Endothelial cell of umbilical vein (primary cell): ENCODE results near the gene TSTD1. TPM values are rescaled to one million over a fixed set of nuclear protein-coding genes. Genes with fewer than 3 reads are reported as not detected.

Experiments used
- BruUV-seq: library from RNA; stranded (reverse); fragments of 400-500 nt; replicated peaks from 2 replicates; lab custom pipeline; 2021; lab: Mats Ljungman, UMichigan
- CTCF ChIA-PET: fragments of 300-600, 350-600 bp; sonication (Branson Sonifier 250); formaldehyde crosslinking; loops from one replicate; lab custom pipeline; 2021; ENCODE audit warnings: antibody characterized with exemption, inconsistent platforms; lab: Charles Lee
- POLR2A ChIA-PET: fragments of 300-600, 350-600 bp; sonication (Branson Sonifier 250); formaldehyde crosslinking; loops from one replicate; lab custom pipeline; 2021; ENCODE audit warnings: antibody characterized with exemption, inconsistent platforms; lab: Charles Lee
- DNase-seq: peaks from one replicate; pipeline ENCODE4 v3.0.0-alpha.2; 2011; ENCODE audit warnings: low read depth, low spot score
- FAIRE-seq: peaks from 2 replicates; lab custom pipeline; 2011; peaks lifted over from hg19 to GRCh38; lab: Jason Lieb, UNC
- H2AFZ ChIP-seq: 2 replicates; pipeline ENCODE4 v1.6.0; 2012; ENCODE audit warnings: low read depth, low read length, control low read depth, inconsistent platforms
- H3K27ac ChIP-seq: 2 replicates; pipeline ENCODE4 v1.5.1; 2011; ENCODE audit warnings: low read depth, mild to moderate bottlenecking, control low read depth, low read length, moderate library complexity; ENCODE audit not compliant: insufficient read depth
- H3K27me3 ChIP-seq, 2 experiments: 2 replicates each; pipeline versions ENCODE4 v1.6.0 to v1.6.1; 2011; ENCODE audit warnings: low read length in 2 of 2, mixed read lengths in 1 of 2; ENCODE audit not compliant: control insufficient read depth in 2 of 2, insufficient read depth in 2 of 2
- H3K36me3 ChIP-seq, 2 experiments: 2 replicates in 1 of 2; 3 replicates in 1 of 2; pipeline ENCODE4 v1.5.1; 2011; ENCODE audit warnings: low read length in 2 of 2, mild to moderate bottlenecking in 1 of 2, moderate library complexity in 1 of 2; ENCODE audit not compliant: control insufficient read depth in 2 of 2, insufficient read depth in 2 of 2; ENCODE audit errors: extremely low read depth in 1 of 2
- H3K4me1 ChIP-seq: 3 replicates; pipeline ENCODE4 v1.5.1; 2011; ENCODE audit warnings: mild to moderate bottlenecking, low read length; ENCODE audit not compliant: control insufficient read depth, insufficient read depth; ENCODE audit errors: extremely low read depth
- H3K4me2 ChIP-seq: 2 replicates; pipeline ENCODE4 v1.6.1; 2011; ENCODE audit warnings: low read length, control low read depth, mixed read lengths; ENCODE audit not compliant: insufficient read depth
- H3K4me3 ChIP-seq, 3 experiments: fragments of 200-600 bp in 1 of 3; sonication (generic), shearing (Covaris generic) in 1 of 3; replicated peaks in 1 of 3; 2 replicates each; pipeline ENCODE4 v1.5.1; 2011 to 2016; ENCODE audit warnings: control low read depth in 3 of 3, low read length in 3 of 3, mild to moderate bottlenecking in 2 of 3, inconsistent platforms in 1 of 3, low read depth in 1 of 3, moderate library complexity in 1 of 3; ENCODE audit not compliant: insufficient read depth in 1 of 3
- H3K79me2 ChIP-seq: 2 replicates; pipeline ENCODE4 v1.6.0; 2012; ENCODE audit warnings: low read length, inconsistent platforms; ENCODE audit not compliant: control insufficient read depth, insufficient read depth
- H3K9ac ChIP-seq: replicated peaks from 2 replicates; pipeline ENCODE3; 2011; ENCODE audit warnings: low read length, control low read depth; ENCODE audit not compliant: insufficient read depth; ENCODE audit errors: extremely low read depth
- H3K9me1 ChIP-seq: replicated peaks from 3 replicates; pipeline ENCODE4 v1.6.0; 2011; ENCODE audit warnings: mild to moderate bottlenecking, low read length; ENCODE audit not compliant: control insufficient read depth, insufficient read depth; ENCODE audit errors: extremely low read depth
- H3K9me3 ChIP-seq: replicated peaks from 2 replicates; pipeline ENCODE4 v1.5.1; 2012; ENCODE audit warnings: low read length, inconsistent platforms; ENCODE audit not compliant: control insufficient read depth, insufficient read depth
- H4K20me1 ChIP-seq: replicated peaks from 2 replicates; pipeline ENCODE3; 2011; ENCODE audit warnings: mild to moderate bottlenecking, low read length; ENCODE audit not compliant: control insufficient read depth, insufficient read depth; ENCODE audit errors: extremely low read depth
- EZH2 ChIP-seq: IDR thresholded peaks from 2 replicates; pipeline ENCODE4 v1.6.1; 2012; ENCODE audit warnings: borderline replicate concordance, low read depth, mild to moderate bottlenecking, moderate library complexity, low read length, inconsistent platforms; ENCODE audit not compliant: severe bottlenecking
- FOS ChIP-seq: IDR thresholded peaks from 2 replicates; pipeline ENCODE4 v1.6.1; 2011; ENCODE audit warnings: mild to moderate bottlenecking, low read length, moderate library complexity, borderline replicate concordance; ENCODE audit not compliant: insufficient read depth
- GATA2 ChIP-seq: IDR thresholded peaks from 2 replicates; pipeline ENCODE4 v1.7.0; 2011; ENCODE audit warnings: low read depth, mild to moderate bottlenecking, moderate library complexity, mixed read lengths, low read length; ENCODE audit not compliant: insufficient read length, insufficient read depth
- JUN ChIP-seq: IDR thresholded peaks from 2 replicates; pipeline ENCODE4 v1.6.1; 2011; ENCODE audit warnings: borderline replicate concordance, low read depth; ENCODE audit not compliant: insufficient read length, insufficient read depth
- MYC ChIP-seq: IDR thresholded peaks from one replicate; pipeline ENCODE4 v1.6.1; 2011; ENCODE audit warnings: mild to moderate bottlenecking, low read depth, low read length
- POLR2A ChIP-seq: IDR thresholded peaks from 2 replicates; pipeline ENCODE4 v1.6.1; 2012; ENCODE audit warnings: low read depth, mild to moderate bottlenecking, control low read depth, low read length
- POLR2AphosphoS5 ChIP-seq: IDR thresholded peaks from 2 replicates; pipeline ENCODE4 v1.6.1; 2012; ENCODE audit warnings: low read depth, mild to moderate bottlenecking, control low read depth, low read length, moderate library complexity; ENCODE audit not compliant: insufficient read depth
- dilution Hi-C: fragments of 300-500 bp; cut with MboI; formaldehyde crosslinking; loops from one replicate; pipeline ENCODE4 v1.15.0; 2019; ENCODE audit warnings: low sequenced_read_pairs; ENCODE audit not compliant: extremely low pct_ligation_motif_present
- intact Hi-C: fragments of 100-400 bp; cut with micrococcal nuclease; formaldehyde crosslinking; loops from one replicate; pipeline ENCODE4 v1.10.0; 2022
- polyA plus RNA-seq, 4 experiments: library from polyadenylated mRNA; depleted of rRNA in 3 of 4; stranded (reverse) in 3 of 4; unstranded in 1 of 4; fragments of >200 nt; gene quantifications; 2 replicates each; pipeline versions ENCODE4 v1.2.1 to v1.2.3, GENCODE V29; 2011 to 2012; ENCODE audit warnings: missing spikeins in 1 of 4
- total RNA-seq: library from RNA; stranded (reverse); gene quantifications from 2 replicates; pipeline ENCODE4 v1.2.3, GENCODE V29; 2021
- TF ChIP-seq, protein P1 (sequence below), 2 donors: IDR thresholded peaks; 1 replicate in 1 of 2; 2 replicates in 1 of 2; pipeline ENCODE4 v1.5.1; 2011; ENCODE audit warnings: low read length in 2 of 2, mild to moderate bottlenecking in 2 of 2, moderate library complexity in 2 of 2, control low read depth in 1 of 2, inconsistent platforms in 1 of 2, low read depth in 1 of 2; ENCODE audit not compliant: insufficient read depth in 1 of 2; ENCODE audit errors: extremely low read depth in 1 of 2
- TF ChIP-seq, protein P2 (sequence below): IDR thresholded peaks from 2 replicates; pipeline ENCODE4 v1.6.1; 2011; ENCODE audit not compliant: insufficient read depth, insufficient read length

TSTD1 gene
- total and polyA plus RNA-seq, 2 donors (not counting 3 experiments of a cell fraction or from before 2014, with no cell fraction given) = 8.9 to 39.1 TPM

DNA sequence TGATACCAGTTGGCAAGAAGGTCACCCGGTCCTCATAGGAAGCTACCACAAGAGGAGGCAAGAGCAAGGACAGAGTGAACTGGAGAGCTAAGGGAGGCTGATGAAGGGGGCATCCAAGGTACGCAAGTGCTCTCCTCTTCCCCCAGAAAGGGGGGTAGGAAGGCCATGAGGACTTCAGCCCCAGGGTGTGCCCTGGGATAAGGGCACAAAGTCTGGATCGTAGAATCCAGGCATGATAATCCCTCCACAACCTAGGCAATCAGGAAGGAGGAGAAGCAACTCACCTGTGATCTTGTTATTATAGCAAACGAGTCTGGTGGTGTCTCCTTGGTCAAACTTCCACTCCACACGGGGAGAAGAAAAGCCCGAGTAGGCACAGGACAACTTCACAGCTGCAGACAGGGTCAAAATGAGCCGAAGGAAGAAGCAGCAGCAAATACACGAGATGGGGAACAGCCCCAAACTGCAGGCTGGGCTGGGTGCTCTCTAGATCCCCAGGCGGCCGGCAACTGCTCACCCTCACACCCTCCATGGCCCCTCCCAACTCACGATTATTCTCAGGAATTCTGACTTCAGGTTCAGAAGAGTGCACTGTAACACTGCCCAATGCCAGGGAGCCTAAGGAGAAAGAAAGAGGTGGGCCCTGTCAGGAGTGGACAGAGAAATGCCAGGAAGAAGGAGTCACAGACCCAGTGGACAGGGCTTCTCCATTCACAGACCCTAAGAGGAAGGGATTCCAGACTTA, 37.9 kb downstream of the TSTD1 start:
- Histone ChIP-seq H4K20me1 (no peaks in the 10 kb centered on the region), H3K9ac (no peak overlapping the region), H3K4me1 (peaks cover 19% of the 10 kb centered on the region), H3K4me3 (no peak overlapping the region), H2AFZ (no peak overlapping the region), H3K36me3 (peaks cover 10 to 30% of the 10 kb centered on the region in 2 experiments), H3K9me1 (no peaks in the 10 kb centered on the region), H3K27ac (no peak overlapping the region), H3K27me3 (no peaks in the 10 kb centered on the region), H3K4me2 (no peak overlapping the region), H3K9me3 (no peaks in the 10 kb centered on the region), H3K79me2 (peaks cover 2% of the 10 kb centered on the region)
- BruUV-seq = no TSS peak
- CTCF ChIA-PET = interaction anchor here (3.5 kb wide), 1 partner anchor 97 kb away, joined by 9 read pairs; the partner anchor contains the start of gene KLHDC9
- FAIRE-seq (no peak), DNase-seq (no peak)
- intact Hi-C loops = no loop called here
- no peak for TF ChIP-seq GATA2
- dilution Hi-C loops = no loop called here
- POLR2A ChIA-PET = no interaction called here

DNA sequence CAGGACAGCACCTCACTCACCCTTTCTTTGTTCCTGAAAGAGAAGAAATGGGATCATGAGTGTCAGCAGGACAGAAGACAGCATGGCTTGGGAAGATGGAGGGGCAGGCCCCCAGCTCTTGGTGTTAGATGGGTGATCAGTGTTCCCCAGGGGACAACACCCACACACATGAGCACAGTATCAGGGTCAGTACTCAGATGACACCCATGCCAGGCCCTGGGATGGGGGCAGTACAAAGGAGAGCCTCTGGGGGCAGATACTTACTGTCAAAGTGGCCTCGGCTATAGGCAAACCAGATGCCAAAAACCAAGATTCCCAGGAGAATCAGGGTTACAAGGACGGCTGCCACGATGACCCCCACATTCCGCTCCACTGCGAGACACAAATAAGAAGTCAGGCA, 39.4 kb downstream of the TSTD1 start:
- TF ChIP-seq MYC (no peak), POLR2AphosphoS5 (no peak), POLR2A (no peak), GATA2 (no peak), JUN (no peak), EZH2 (no peak), FOS (no peak)
- TF ChIP-seq, protein P1, sequence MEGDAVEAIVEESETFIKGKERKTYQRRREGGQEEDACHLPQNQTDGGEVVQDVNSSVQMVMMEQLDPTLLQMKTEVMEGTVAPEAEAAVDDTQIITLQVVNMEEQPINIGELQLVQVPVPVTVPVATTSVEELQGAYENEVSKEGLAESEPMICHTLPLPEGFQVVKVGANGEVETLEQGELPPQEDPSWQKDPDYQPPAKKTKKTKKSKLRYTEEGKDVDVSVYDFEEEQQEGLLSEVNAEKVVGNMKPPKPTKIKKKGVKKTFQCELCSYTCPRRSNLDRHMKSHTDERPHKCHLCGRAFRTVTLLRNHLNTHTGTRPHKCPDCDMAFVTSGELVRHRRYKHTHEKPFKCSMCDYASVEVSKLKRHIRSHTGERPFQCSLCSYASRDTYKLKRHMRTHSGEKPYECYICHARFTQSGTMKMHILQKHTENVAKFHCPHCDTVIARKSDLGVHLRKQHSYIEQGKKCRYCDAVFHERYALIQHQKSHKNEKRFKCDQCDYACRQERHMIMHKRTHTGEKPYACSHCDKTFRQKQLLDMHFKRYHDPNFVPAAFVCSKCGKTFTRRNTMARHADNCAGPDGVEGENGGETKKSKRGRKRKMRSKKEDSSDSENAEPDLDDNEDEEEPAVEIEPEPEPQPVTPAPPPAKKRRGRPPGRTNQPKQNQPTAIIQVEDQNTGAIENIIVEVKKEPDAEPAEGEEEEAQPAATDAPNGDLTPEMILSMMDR (IDR thresholded peaks at IDR 0.05; ENCODE audit: extremely low read depth in 1 of 2, insufficient read depth in 1 of 2, low read depth in 1 of 2, low read length in 2 of 2) = no peak
- TF ChIP-seq, protein P2, sequence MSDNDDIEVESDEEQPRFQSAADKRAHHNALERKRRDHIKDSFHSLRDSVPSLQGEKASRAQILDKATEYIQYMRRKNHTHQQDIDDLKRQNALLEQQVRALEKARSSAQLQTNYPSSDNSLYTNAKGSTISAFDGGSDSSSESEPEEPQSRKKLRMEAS = no peak
- Histone ChIP-seq H4K20me1 (no peaks in the 10 kb centered on the region), H3K27me3 (no peaks in the 10 kb centered on the region), H3K27ac (no peak overlapping the region), H3K4me1 (peaks cover 24% of the 10 kb centered on the region), H3K9me3 (no peaks in the 10 kb centered on the region), H3K9me1 (no peaks in the 10 kb centered on the region), H3K4me2 (no peak overlapping the region), H2AFZ (no peak overlapping the region), H3K9ac (no peak overlapping the region), H3K4me3 (no peak overlapping the region), H3K79me2 (peaks cover 2% of the 10 kb centered on the region), H3K36me3 (peaks cover 10 to 30% of the 10 kb centered on the region in 2 experiments)
- ChIA-PET CTCF (interaction anchor here (0.9 to 3.5 kb wide), 3 partner anchors 9 to 99 kb away, joined by 3 to 9 read pairs (median 6); partner anchors contain the start of gene KLHDC9), POLR2A (no interaction called here)
- dilution Hi-C loops (no loop called here), intact Hi-C loops (no loop called here)
- BruUV-seq = no TSS peak
- DNase-seq (no peak), FAIRE-seq (no peak)
